ENCODE measurements around the gene HACD3.

Gene HACD3

GRCh38 chr15:65559941-65560340 lies 29.7 kb downstream of the HACD3 start:
- no peak for DNase-seq
- no peak for TF ChIP-seq GATA1 (IDR thresholded peaks at IDR 0.05; ENCODE audit: low read depth, low read length)
- TF ChIP-seq POLR2A (IDR thresholded peaks at IDR 0.05; ENCODE audit: low read length): no peak

GRCh38 chr15:65561934-65562333 lies 31.7 kb downstream of the HACD3 start:
- TF ChIP-seq GATA1 (IDR thresholded peaks at IDR 0.05; ENCODE audit: low read depth, low read length) (no peak), POLR2A (IDR thresholded peaks at IDR 0.05; ENCODE audit: low read length) (no peak)
- no peak for DNase-seq

DNA sequence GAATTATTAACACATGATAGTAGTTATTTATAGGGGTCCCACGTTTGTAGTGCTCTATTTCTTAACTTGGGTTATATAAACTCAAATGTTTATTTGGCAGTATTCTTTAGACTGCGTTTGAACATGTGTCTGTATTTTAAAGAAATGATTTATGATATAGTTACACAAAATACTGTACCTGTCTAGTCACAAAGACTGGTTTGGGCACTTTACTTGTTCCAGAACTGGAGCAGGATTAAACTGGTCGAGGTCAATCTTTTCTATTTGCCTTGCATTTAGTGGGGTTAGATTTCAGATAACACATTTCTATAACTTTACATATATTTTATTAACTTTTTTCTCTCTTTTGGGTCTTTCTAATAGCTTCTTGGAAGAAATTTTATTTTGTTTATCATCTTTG lies 39.5 kb downstream of the HACD3 start:
- no peak for TF ChIP-seq GATA1 (IDR thresholded peaks at IDR 0.05; ENCODE audit: low read depth, low read length)
- no peak for TF ChIP-seq POLR2A (IDR thresholded peaks at IDR 0.05; ENCODE audit: low read length)
- no peak for DNase-seq

GRCh38 chr15:65571971-65572370 lies 41.7 kb downstream of the HACD3 start:
- TF ChIP-seq POLR2A (IDR thresholded peaks at IDR 0.05; ENCODE audit: low read length): no peak
- no peak for TF ChIP-seq GATA1 (IDR thresholded peaks at IDR 0.05; ENCODE audit: low read depth, low read length)
- DNase-seq: no peak

- DNase-seq: no peak
- TF ChIP-seq GATA1 (IDR thresholded peaks at IDR 0.05; ENCODE audit: low read depth, low read length) (no peak), POLR2A (IDR thresholded peaks at IDR 0.05; ENCODE audit: low read length) (no peak)
These were observed 46.4 kb downstream of the HACD3 start for GRCh38 chr15:65576664-65577063.

- no peak for DNase-seq
- TF ChIP-seq GATA1 (IDR thresholded peaks at IDR 0.05; ENCODE audit: low read depth, low read length) (no peak), POLR2A (IDR thresholded peaks at IDR 0.05; ENCODE audit: low read length) (no peak)
These were observed 47.1 kb downstream of the HACD3 start for GRCh38 chr15:65577129-65577996.

DNA sequence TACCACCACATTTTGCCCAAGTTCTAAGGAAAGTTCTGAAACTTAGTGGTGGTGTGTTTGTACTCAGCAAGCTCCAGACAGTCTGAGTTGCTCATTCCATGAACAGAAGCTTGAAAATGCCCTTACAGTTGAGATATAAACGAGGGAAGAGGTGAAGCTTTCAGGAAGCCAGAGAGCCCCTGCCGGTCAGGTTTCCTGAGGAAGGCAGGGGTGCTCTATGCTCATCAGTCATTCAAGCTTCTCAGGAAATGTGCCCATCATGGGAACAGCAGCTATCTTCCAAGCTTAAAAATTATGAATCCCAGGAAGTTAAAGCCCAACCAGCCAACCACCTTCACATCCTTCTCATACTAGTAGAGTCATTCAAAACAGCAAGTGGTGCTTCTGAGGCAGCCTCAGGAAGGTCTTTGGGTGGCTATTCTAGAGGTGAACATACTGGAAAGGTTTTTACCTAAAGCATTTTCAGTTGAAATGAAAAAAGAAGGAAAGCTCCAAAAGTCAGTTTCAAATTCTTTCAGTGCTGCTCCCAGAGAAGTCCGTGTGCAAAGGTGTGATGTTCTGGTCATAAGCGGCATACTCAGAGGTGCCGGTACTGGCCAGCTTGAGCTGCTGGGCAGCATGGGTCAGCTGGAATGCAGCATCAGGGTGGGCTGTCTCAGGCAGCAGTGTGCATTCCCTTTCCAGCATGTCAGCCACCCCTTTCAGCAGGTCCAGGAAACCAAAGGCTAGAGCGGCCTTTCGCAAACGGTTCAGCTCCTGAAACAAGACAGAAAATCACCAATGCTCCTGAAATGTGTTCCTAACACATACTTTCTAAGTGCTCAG lies 48.9 kb downstream of the HACD3 start:
- TF ChIP-seq POLR2A (IDR thresholded peaks at IDR 0.05; ENCODE audit: low read length): no peak
- TF ChIP-seq GATA1 (IDR thresholded peaks at IDR 0.05; ENCODE audit: low read depth, low read length): no peak
- DNase-seq: no peak

GRCh38 chr15:65579762-65580161 lies 49.5 kb downstream of the HACD3 start:
- no peak for DNase-seq

GRCh38 chr15:65580287-65580686 lies 50.0 kb downstream of the HACD3 start:
- DNase-seq: no peak
- TF ChIP-seq GATA1 (IDR thresholded peaks at IDR 0.05; ENCODE audit: low read depth, low read length) (no peak), POLR2A (IDR thresholded peaks at IDR 0.05; ENCODE audit: low read length) (no peak)

More at GRCh38 chr15:65579762-65580161, 49.5 kb downstream of the HACD3 start:
- no peak for TF ChIP-seq GATA1 (IDR thresholded peaks at IDR 0.05; ENCODE audit: low read depth, low read length)
- no peak for TF ChIP-seq POLR2A (IDR thresholded peaks at IDR 0.05; ENCODE audit: low read length)

DNA sequence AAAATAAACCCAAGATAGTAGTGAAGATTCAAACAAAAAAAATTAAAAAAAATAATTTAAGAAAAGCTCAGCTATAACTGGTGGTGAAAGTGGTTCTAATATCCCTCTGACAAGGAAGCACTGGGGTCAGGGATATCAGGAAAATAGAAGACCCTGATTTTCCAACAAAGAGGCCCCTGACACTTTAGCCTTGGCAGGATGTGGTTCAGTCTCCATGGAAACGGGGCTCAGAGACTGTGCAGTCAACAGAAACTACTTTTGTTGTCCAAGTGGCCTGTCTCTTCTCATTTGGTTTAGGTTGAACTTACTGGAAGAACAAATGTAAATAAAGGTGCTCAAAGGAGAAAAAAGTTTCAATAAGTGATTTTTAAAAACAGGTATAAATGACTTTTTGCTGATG lies 53.4 kb downstream of the HACD3 start:
- DNase-seq: no peak
- TF ChIP-seq GATA1 (IDR thresholded peaks at IDR 0.05; ENCODE audit: low read depth, low read length): no peak

DNA sequence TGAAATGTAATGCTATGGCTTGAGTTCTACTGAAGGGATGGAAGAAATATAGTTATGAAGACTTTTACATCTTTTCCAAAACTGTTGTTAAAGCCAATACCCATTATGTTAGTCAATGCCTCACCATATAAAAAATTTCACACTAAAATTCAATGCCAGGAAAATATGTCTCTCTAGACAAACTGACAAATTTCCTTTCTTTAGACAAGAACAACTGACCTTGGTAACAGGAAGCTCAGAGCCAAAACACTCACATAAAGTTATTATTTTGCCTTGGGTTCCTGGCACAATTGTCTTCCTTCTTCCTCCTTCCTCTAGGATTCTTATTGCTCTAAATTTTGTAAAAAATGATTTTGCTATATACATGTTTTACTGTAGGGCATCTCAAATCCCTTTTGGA lies 54.0 kb downstream of the HACD3 start:
- no peak for DNase-seq
- no peak for TF ChIP-seq POLR2A (IDR thresholded peaks at IDR 0.05; ENCODE audit: low read length)

DNA sequence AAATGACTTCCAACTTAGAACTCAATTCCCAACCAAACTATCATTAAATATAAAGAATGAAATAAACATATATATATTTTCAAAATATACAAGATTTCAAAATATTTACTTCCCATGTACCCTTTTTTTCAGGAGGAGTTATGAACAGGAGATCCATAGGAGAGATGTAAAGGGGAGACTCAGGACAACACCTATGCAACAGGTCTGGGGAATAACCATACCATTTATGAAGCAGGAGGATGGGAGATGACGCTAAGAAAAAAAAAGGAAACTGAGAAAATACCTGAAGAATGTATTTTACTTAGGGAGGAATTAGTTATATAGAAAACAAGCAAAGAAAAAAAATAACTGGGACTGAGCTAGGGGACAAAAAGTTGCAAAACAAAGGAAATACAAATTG lies 56.8 kb downstream of the HACD3 start:
- no peak for TF ChIP-seq POLR2A (IDR thresholded peaks at IDR 0.05; ENCODE audit: low read length)
- no peak for DNase-seq

DNA sequence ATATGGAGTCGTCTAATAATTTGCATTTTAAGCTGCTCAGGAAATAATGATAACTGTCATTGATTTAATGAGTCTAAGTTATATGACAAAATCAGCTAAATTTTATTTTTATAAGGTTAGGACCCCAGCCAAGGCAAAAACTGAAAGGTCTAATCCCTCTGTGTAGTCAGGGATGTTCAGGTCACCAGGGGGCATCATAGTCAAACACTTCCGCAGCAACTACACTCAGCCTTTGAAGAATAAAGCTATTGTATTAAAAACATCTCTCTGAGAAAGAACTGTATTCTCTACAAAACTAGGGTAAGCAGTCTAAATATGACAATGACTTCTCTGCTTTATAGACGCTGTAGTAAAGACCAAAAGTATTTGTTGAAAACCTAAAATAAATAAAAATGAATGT lies 65.7 kb downstream of the HACD3 start:
- peak; percentile 13 to 51 for DNase-seq
- TF ChIP-seq GATA1 (IDR thresholded peaks at IDR 0.05; ENCODE audit: low read depth, low read length) (no peak), POLR2A (IDR thresholded peaks at IDR 0.05; ENCODE audit: low read length) (no peak)

DNA sequence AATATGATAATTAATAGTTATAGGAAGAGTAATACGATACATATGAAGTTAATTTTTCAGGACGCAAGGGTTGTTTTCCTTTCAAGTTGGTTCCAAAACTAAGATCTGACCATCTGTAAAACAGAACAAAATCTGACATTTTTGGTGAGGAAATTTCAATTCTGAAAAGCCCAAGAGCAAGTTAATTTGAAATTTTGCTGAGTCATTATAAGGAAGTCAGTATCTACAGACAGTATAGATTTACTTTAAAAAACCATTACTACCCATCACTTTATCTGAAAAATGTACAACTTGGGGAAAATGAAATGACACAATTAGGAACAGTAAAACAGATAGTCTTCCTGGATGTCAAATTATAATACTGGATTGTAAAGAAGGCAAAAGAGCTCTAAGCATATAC lies 68.2 kb downstream of the HACD3 start:
- no peak for DNase-seq

GRCh38 chr15:65599677-65600076 lies 69.4 kb downstream of the HACD3 start:
- no peak for TF ChIP-seq GATA1 (IDR thresholded peaks at IDR 0.05; ENCODE audit: low read depth, low read length)
- no peak for TF ChIP-seq POLR2A (IDR thresholded peaks at IDR 0.05; ENCODE audit: low read length)
- DNase-seq: no peak

More for the DNA sequence above, 68.2 kb downstream of the HACD3 start:
- TF ChIP-seq POLR2A (IDR thresholded peaks at IDR 0.05; ENCODE audit: low read length): no peak
- no peak for TF ChIP-seq GATA1 (IDR thresholded peaks at IDR 0.05; ENCODE audit: low read depth, low read length)

Measured in erythroblast (primary cell).